ENCODE measurements around the gene RASA3.

Gene RASA3

DNA sequence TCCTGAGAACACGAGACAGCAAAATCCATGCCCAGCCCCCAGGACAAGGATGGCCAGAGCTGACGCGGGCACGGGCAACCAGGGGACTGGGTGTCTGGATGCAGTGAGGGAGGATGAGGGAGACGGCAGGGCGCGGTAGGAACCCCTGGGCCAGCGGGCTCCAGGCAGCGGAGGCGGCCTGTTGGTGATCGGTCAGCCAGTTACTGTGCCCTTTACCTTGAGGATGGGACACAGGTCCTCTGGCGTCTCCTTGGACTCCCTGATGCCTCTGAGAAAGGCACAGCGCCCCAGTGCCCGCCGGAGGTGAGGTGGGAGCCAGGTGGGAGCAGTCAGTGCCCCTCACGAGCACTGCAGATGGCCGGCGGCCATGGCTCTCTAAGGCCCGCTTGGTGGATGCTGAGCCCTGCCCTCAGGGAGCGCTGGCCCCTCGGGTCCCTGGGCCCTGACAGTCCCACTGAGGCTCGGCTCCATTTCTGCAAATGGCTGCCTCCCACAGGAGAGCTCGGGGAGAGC, 189.8 kb downstream of the RASA3 start:
- no peak for DNase-seq

DNA sequence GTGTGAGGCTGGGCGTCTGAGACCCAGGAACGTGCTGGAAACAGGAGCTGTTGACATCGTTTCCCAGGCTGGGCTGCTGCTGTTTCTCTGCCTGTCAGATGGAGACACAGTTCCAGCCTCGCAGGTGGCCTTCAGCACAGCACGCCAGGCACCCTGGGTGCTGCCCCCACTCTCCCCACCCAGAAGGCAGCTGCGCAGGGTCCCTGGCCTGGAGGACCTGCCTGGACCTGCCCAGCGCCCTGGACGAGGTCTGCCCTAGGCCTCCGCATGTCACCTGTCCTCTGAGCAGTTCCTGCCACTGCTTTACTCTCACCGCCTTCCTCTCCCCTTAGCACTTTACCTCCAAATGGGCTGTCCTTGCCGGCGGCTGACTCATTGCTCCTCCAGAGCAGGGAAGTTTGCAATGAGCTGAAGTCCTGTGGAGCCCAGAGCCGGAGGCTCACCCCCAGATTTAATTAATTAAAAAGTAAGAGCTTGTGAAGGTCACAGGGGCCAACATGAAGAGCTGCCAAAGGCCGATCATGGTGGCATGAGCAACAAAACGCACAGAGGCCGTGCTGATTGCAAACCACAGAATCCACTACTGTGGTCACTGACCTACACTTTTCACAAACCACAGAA, 190.7 kb downstream of the RASA3 start:
- DNase-seq = no peak

DNA sequence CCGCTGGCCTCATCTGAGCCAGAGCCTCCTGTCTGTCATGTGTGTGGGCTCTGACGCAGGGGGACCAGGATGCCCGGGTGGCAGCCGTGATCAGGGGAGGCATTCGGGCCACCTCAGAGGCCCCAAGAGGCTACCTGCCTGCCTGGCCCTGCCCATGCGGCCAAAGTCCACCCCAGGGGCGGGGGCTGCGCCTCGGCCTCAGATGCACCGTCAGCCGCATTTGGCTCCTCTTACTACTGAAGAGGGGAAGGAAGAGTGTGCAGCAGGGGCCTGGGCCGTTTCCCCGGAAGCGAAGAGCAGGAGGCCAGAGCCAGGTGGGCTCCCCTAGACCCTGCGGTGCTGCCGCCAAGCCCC, 192.5 kb downstream of the RASA3 start:
- no peak for DNase-seq

DNA sequence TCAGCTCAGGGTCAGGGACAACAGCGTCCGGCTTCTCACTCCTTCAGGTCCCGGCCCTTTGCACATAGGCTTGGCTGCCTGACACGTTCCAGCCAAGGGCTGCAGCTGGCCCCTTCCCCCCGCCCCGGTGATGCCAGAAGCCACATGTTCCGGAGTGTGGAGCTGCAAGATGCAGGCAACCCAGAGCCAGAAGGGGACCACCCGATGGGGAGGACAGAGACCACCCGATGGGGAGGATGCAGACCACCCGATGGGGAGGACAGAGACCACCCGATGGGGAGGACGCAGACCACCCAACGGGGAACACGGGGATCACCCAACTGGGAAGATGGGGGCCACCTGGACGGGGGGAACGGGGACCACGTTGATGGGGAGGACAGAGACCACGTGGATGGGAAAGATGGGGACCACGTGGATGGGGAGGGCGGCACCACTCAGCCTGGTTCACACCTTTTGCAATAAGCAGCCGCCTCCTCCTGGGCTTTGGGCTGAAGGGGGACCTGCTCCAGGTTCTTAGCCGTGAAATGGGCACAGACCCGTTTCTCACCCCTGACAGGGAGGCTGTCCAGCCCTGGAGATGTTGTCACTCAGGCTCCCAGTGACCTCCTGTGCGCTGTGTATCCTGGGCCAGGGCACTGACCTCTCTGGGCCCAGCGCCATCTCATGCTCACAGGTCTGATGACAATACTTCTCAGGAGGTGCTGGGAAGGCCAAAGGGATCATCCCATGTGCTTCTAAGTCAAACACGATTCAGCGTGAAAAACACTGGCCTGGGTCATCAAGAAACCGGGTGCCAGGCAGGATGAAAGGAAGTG, 193.1 kb downstream of the RASA3 start:
- no peak for DNase-seq

DNA sequence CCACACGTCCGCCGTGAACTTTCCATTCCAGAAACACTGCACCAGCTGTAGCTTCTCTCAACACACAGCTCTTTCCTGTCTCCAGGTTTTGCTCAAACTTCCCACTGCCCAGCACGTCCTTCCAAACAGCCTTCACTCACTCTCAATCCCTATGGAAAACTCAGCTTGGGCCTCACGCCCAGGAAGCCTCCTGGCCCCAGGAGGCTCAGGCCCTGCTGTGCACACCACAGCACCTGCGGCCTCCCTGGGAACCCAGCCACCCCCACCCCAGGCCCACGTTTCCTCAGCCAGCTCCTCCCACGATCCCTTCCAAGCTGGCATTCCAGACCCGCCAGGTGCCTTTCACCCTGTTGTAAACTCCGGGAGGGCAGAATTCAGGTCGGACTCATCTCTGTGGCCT, 193.7 kb downstream of the RASA3 start:
- no peak for DNase-seq

DNA sequence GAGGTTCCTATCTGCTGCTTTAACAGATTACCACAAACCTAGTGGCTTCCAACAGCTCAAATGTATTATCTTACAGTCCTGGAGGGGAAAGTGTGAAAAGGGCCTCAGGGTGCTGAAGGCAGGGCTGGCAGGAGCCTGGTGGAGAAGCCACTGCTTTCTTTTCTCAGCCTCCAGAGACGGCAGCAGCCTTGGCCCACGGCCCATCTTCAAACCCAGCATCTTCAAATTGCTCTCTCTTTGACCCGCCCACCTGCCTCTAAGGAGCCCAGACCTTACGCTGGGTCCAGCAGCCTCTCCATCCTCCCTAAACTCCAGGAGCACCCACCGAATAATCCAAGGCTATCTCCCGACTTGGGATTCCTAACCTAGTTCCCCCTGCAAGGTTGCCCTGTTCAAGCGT, 194.2 kb downstream of the RASA3 start:
- no peak for DNase-seq

DNA sequence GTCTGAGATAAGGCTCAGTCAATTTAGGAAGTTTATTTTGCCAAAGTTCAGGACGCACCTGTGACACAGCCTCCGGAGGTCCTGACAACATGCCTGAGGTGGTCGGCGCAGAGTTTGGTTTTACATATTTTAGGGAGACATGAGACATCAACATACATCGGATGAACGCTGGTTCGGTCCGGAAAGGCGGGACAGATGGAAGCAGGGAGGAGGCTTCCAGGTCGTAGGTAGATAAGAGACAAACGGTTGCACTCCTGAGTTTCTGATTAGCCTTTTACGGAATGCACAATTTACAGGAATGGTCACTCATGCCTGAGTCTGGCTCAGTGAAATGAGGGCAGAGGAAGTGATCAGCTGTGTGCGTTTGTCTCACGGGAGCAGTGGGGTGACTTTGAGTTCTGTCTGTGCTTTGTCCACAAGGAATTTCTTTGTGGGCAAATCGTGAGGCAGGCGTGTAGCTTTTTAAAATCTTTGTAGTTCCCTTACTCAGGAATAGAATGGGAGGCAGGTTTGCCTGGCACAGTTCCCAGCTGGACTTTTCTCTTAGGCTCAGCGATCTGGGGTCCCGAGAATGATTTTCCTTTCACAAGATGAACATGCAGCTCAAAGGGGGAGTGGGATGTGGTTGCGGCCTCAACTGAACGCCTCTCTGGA, 194.8 kb downstream of the RASA3 start:
- no peak for DNase-seq

DNA sequence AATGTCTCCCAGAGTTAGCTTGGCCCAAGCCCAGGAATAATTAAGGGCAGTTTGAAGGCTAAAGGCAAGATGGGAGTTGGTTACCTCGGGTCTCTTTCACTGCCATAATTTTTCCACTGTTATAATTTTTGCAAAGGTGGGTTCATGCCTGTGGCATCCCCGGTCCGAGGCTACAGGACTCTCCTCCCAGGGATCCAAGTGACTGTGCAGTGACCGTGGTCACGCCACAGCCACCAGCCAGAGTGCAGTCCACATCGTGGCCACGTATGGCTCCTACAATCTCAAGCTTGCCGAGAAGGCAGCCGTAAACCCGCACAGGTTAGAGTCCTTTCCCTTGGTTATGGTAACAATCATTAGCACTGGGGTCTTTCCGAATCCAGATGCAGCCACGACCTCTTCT, 195.3 kb downstream of the RASA3 start:
- no peak for DNase-seq

DNA sequence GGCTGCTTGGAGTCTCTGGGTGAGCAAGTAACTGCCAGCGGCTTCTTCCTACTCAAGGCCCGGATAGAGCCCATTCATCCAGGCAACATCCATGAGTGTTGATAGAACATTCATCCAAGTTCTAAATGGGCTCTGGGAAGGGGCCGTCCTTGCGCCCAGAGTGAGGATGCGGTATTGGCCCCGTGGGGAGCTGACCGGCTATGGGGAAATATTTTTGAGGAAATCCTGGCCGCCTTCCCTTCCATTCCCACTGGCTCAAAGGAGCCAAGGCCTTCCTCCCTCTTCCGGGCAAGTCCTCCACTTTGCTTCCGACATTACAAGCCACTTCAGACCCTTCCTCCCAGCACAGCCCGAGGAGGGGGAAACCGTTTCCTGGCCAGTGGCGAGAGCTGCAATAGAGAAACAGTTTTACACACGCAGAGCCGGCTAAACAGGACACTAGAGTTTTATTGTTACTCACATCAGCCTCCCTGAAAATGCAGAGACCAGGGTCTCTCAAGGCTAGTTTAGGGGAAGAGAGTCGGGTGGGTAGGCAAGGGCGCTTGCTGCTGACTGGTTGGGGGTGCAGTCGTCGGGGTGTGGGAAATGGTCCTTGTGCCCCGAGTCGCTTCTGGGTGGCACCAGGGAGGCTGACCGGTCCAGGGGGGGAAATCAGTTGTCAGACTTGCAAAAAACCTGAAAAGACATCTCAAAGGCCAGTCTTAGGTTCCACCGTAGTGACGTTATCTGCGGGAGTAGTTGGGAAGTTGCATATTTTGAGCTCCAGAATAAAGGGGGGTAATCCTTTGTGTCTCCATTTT, 196.1 kb downstream of the RASA3 start:
- no peak for DNase-seq

DNA sequence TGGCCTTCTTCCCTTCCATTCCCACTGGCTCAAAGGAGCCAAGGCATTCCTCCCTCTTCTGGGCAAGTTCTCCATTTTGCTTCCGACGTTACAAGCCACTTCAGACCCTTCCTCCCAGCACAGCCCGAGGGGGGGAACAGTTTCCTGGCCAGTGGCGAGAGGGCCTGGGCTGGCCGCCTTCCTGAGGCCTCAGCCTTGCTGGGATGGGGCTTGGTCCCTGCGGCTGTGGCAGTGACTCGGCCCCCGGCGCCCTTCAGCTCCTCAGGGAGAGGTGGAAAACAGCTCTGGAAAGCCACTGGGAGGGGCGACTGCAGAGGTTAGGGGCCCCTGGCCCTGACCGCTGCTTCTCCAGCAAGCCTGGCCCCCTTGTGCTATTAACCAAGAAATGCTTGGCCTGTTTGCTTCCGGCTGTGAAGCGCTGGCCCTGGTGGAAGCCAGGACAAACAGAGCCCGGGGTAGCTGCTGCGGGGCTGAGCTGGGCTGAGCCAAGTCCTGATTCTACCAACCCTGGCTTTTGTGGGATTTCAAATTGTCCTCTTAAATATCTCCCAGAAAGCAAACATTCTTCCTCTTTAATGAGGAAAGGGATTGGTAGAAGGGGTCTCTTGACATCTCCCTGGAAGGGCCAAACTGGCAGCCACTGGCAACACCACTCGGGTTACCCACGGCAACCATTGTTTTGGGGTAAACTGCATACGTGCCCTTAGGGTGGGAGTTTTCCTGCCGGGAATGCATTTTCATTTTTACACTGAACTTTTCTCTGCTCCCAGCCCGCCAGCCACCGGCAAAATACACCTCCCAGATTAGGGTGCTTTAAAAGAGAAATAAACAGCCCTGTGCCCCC, 197.2 kb downstream of the RASA3 start:
- DNase-seq = no peak

DNA sequence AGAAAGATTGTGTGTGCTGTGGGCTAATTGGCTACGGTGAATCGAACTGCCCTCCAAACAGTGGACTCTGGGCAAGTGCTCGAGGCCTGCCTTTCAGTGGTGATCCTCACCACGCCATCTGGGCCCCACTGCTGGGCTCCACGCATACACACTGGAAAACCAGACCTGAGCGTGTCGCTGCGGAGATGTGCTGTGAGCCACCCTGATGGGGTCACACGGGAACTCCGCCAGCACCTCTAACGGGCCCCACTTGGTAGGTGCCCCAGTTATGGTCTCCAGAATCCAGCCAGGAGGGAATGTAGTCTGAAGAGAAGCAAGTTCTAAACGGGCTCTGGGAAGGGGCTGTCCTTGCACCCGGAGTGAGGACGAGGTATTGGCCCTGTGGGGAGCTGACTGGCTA, 197.8 kb downstream of the RASA3 start:
- DNase-seq = no peak

DNA sequence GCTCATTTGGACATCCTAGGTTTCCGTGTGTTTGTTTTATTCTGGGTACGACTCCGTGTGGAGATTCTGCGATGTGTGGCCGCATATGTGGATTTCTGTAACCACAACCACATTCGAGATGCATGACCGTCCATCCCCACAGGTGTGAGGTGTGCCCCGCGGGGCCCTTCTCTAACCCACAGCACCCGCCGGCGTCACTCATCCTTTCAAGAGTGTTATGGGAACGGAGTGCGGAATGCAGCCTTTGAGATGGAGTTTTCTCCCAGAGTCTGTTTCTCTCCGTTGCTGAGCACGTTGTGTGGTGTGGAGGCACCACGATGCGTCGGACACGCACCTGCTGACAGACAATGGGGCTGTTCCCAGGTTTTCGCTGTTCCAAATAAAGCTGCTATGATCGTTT, 198.5 kb downstream of the RASA3 start:
- DNase-seq = no peak

DNA sequence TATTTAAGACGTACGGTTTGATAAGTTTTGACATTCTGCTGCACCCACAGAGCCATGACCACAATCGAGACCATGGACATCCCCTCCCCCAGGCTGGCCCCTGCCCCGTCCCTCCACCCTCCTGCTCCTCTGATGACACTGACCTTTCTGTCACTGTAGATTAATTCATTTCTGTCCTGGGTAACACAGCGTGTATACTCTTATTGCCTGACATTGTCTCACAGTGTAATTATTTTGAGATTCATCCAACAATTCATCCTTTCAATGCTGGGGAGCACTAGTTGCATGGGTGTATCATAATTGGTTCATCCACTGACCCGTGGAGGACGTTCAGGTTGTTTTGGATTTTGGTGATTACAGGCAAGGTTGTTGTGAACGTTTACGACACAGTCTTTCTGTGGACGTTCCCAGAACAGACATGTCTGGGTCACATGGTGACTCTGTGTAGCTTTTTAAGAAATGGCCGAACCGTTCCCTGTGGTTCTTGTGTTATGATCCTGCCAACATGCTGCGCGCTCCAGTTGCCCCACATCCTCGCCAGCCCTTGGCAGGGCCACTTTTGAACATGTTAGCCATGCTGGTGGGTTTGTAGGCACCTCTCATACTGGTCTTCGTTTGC, 200.5 kb downstream of the RASA3 start:
- no peak for DNase-seq

DNA sequence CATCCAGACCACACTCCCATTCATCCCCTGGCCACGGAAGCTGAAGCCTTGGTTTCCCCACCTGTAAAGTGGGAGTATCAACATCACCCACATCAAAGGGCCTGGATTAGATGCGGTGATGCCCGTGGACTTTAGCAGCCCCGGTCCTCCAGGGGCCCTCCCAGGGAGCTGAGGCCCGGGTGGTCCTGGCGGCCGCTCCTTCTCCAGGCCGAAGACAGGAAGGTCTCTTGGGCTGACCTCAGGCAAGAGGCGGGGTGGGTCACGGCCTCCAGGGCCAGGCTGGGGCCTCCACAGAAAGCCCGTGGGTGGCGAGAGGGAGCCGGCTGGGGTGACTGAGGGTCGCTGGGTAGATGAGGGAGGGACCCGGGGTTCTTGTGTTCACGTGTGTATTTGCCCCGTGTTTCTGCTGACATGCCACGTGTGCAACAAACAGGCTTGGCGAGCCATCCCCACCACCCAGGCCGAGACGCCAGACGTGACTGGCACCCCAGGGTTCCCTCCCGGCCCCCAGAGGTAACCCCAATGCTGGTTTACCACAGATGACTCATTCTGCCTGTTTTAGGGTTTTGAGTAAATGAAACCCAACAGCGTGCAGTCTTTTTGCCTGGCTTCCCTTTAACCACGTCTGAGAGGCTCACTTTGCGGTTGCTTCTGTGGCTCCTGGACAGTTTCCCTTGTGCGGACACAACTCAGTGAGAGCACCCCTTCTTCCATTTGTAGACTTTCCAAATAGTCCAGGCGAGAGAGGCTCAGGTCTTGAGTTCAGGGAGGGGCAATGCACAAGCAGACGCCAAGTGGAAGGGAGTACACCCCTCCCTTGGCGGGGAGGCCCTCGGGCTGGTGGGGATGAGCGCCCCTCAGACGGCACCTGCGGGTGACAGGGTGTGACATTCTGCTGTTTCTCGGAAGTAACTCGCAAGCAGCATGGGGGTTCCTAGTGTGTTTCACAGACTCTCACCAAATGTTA, 201.5 kb downstream of the RASA3 start:
- no peak for DNase-seq

DNA sequence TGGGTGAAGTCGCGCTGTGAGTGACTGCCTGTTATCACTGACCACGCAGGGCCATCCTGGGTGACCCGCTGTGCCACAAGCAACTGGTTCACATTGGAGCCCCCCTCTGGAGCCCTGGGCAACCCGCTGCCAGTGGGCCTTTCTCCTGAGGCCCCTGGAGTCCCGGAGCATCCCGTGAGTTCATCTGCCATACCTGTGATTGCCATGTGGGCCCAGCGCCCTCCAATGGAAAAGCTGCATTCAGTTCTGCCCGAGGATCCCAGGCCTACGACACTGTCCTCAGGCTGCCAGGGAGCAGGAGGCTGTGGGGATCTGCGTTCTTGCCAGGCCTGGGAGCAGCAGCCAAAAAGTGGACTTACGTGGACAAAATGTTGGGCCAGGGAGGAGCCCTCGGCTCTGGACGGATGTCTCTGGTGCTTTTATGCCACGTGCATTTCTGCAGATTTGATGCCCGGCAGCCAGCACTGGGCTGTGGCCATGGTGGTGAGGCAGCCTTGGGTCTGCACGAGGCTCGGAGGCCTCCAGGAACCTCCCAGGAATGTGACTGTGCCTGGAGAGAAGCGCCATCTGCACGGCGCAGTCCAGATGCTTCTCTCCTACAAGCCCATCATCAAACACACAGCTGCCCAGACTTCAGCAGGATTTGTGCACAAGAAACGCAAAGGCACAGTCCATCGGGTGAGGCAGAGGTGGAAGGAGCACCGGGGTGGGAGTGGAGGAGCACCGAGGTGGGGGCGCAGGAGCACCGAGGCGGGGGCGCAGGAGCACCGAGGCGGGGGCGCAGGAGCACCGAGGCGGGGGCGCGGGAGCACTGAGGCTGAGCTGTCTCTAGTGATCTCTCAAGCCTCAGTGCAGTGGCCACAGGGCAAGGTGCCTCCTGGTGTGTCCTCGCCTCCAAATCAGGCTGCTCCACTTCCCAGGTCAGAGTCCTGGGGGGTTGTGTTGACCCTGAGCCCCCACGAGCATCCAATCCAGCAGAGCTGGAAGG, 202.5 kb downstream of the RASA3 start:
- no peak for DNase-seq

DNA sequence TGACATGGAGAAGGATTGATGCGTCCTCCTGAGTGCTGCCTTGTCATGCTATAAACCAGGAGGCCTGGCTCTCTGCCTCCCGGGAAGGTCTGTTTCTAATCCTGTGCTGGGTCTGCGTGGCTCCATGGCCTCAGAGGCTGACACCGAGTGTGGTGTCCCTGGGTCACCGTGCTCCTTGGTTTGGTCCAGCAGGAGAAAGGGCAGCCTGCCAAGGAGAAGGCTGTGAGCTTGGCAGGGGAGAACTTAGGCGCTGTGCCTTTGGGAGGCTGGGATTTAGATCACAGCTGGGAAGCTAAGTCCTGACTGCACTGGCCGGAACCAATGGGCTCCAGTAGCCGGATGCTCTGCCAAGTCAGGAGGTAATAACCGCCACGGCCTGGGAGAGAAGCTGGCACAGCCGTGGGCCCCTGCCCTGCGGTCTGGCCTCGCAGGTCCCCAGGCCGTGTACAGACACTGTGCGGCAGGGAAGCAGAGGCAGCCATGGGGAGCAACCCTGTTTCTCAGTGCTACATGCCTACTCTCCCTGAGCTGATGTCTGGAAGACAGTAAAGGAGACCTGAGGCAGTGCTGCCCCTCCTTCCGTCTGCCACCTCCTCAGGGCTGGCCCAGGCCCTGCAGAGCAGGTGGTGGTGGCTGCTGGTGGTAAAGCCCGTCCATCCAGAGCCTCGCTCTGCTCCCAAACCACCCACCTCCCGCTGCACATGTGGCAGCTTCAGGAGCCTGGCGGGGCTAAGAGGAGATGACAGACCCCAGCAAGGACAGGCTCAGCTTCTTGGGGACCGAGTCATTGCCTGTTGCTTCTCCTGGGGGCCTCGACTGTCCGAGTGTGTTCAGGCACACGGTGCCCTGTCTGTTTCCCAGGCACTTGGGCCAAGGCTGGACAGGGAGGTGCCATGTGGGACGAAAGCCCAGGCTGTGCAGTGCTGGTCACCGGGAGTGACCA, 203.5 kb downstream of the RASA3 start:
- DNase-seq = no peak
